ENCODE measurements around the gene CDC73.

Gene CDC73

DNA sequence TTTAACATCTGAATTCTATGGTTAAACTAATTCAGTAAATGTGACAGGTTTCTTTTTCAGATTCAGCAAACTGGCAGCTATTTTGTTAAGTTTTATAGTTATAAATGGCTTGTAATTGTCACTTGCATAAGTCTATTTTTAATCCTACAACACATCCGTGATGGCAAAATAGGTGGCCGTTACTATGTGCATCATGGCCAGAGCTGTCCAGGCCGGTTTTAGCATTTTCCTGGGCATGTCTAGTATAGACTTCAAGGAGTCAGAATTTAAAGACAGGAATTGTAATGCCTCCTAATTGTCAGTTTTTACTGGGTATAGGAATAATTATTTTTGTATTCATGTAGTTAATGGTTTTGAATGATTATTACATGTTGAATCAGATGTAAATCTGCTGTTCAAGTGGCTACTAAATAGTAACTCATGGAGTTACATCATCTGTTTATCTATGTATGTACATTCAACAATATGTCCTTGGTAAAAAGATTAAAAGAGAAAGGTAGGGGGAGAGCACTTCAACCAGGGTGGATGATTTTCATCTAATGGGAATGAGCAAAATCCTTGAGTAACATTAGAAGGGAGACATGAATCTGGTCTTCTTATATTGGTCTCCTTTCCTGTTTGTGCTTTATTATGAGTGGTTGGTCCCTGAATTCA is 67.7 kb downstream of the CDC73 start:
- H3K4me3 ChIP-seq (ENCODE audit: low read length): no peak overlapping the region
- H3K27ac ChIP-seq (ENCODE audit: low read depth, low read length): no peak overlapping the region
- no peaks in the 10 kb centered on the region for H3F3A ChIP-seq (ENCODE audit: control insufficient read depth, insufficient read depth)
- no peak overlapping the region for H3K4me2 ChIP-seq (ENCODE audit: low read length)
- peaks cover 9% of the 10 kb centered on the region for H3K4me1 ChIP-seq (ENCODE audit: control insufficient read depth, low read length)
- H4K20me1 ChIP-seq (ENCODE audit: control insufficient read depth, insufficient read depth, low read depth, low read length): no peaks in the 10 kb centered on the region
- no peaks in the 10 kb centered on the region for H3K9me2 ChIP-seq (replicated peaks; ENCODE audit: control insufficient read depth, low read length)
- H3K27me3 ChIP-seq (ENCODE audit: control insufficient read depth, low read length): no peaks in the 10 kb centered on the region
- H3K79me2 ChIP-seq (ENCODE audit: control insufficient read depth, low read length): peaks cover 67% of the 10 kb centered on the region
- TF ChIP-seq, protein P1, sequence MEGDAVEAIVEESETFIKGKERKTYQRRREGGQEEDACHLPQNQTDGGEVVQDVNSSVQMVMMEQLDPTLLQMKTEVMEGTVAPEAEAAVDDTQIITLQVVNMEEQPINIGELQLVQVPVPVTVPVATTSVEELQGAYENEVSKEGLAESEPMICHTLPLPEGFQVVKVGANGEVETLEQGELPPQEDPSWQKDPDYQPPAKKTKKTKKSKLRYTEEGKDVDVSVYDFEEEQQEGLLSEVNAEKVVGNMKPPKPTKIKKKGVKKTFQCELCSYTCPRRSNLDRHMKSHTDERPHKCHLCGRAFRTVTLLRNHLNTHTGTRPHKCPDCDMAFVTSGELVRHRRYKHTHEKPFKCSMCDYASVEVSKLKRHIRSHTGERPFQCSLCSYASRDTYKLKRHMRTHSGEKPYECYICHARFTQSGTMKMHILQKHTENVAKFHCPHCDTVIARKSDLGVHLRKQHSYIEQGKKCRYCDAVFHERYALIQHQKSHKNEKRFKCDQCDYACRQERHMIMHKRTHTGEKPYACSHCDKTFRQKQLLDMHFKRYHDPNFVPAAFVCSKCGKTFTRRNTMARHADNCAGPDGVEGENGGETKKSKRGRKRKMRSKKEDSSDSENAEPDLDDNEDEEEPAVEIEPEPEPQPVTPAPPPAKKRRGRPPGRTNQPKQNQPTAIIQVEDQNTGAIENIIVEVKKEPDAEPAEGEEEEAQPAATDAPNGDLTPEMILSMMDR (IDR thresholded peaks at IDR 0.05; ENCODE audit: low read depth, low read length, poor library complexity, severe bottlenecking): no peak
- no peak for TF ChIP-seq EZH2phosphoT487 (IDR thresholded peaks at IDR 0.05; ENCODE audit: borderline replicate concordance, low read length)
- H3K9me3 ChIP-seq (ENCODE audit: control insufficient read depth, insufficient read depth, low read length): peaks cover 8% of the 10 kb centered on the region
- peaks cover 29% of the 10 kb centered on the region for H3K36me3 ChIP-seq (ENCODE audit: control insufficient read depth, low read length)

DNA sequence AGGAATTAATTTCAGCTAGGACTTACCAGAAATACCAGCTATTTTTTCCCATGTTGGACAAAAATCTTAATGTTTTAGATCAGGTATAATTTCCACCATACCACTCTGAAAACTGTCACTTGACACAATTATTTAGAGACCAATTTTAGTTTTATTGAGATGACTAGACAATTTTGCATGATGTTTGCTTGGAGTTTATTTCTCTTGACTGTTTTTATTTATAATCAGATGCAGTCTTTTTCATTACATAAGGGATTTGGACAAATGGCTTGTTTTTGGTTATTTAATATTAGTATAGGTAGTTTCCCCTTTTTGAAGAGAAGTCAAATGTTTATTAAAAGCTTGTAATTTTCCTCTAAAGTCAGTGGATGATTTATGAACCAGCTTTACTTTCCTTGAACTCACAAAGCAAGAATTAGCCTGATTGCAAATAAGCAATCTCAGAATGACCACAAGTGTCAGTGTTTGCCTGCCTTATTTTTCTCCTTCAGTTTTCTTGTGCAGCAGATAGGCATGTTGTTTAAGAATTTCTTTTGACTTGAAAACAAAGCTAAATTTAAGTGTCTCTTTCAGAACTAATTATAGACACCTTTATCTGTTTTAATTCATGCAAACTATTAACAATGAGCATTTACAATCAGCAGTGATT is 68.4 kb downstream of the CDC73 start:
- H3K79me2 ChIP-seq (ENCODE audit: control insufficient read depth, low read length): peaks cover 62% of the 10 kb centered on the region

DNA sequence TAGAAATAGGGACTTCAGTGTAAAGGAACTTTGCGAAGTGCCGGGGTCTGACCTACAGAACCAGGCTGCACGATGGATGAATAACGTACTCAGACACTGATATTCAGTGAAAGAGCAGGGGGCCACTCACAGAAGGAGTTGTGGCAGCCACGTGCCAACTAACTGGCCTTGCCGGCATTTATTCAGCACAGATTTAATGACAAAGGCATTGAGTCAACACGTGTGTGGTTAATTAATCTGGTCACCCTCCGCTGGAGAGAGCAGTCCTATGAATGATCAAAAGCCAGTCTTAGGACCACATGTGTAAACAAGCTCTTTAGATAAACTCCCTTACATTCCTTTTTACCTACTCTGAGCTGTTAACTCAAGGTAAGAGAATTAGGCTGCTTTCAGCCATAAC is 70.8 kb downstream of the CDC73 start:
- peaks cover 54% of the 10 kb centered on the region for H3K79me2 ChIP-seq (ENCODE audit: control insufficient read depth, low read length)

More for the DNA sequence above, 68.4 kb downstream of the CDC73 start:
- peaks cover 8% of the 10 kb centered on the region for H3K9me3 ChIP-seq (ENCODE audit: control insufficient read depth, insufficient read depth, low read length)
- H3K4me2 ChIP-seq (ENCODE audit: low read length): no peak overlapping the region
- no peak overlapping the region for H3K27ac ChIP-seq (ENCODE audit: low read depth, low read length)
- no peaks in the 10 kb centered on the region for H3K27me3 ChIP-seq (ENCODE audit: control insufficient read depth, low read length)
- no peak overlapping the region for H3K4me3 ChIP-seq (ENCODE audit: low read length)
- H3F3A ChIP-seq (ENCODE audit: control insufficient read depth, insufficient read depth): no peaks in the 10 kb centered on the region
- no peaks in the 10 kb centered on the region for H4K20me1 ChIP-seq (ENCODE audit: control insufficient read depth, insufficient read depth, low read depth, low read length)
- no peaks in the 10 kb centered on the region for H3K9me2 ChIP-seq (replicated peaks; ENCODE audit: control insufficient read depth, low read length)
- H3K4me1 ChIP-seq (ENCODE audit: control insufficient read depth, low read length): peaks cover 9% of the 10 kb centered on the region
- TF ChIP-seq, protein P1 (IDR thresholded peaks at IDR 0.05; ENCODE audit: low read depth, low read length, poor library complexity, severe bottlenecking): no peak
- no peak for TF ChIP-seq EZH2phosphoT487 (IDR thresholded peaks at IDR 0.05; ENCODE audit: borderline replicate concordance, low read length)
- peaks cover 29% of the 10 kb centered on the region for H3K36me3 ChIP-seq (ENCODE audit: control insufficient read depth, low read length)

DNA sequence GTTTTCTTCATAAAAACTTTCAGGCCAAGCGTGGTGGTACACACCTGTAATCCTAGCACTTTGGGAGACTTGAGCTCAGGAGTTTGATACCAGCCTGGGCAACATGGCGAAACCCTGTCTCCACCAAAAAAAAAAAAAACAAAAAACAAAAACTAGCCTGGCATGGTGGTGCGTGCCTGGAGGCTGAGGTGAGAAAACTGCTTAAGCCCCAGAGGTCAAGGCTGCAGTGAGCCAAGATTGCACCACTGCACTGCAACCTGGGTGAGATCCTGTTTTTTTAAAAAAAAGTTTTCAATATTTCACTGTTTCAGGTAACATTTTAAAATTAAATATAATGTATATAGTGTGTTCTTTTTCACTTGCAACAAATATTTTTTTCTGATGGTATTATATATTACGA is 78.1 kb downstream of the CDC73 start:
- Histone ChIP-seq H3K9me2 (replicated peaks; ENCODE audit: control insufficient read depth, low read length) (no peaks in the 10 kb centered on the region), H3F3A (ENCODE audit: control insufficient read depth, insufficient read depth) (no peaks in the 10 kb centered on the region), H3K4me1 (ENCODE audit: control insufficient read depth, low read length) (no peaks in the 10 kb centered on the region), H3K4me2 (ENCODE audit: low read length) (no peak overlapping the region), H4K20me1 (ENCODE audit: control insufficient read depth, insufficient read depth, low read depth, low read length) (no peaks in the 10 kb centered on the region), H3K27me3 (ENCODE audit: control insufficient read depth, low read length) (no peaks in the 10 kb centered on the region), H3K79me2 (ENCODE audit: control insufficient read depth, low read length) (peaks cover 22% of the 10 kb centered on the region), H3K9me3 (ENCODE audit: control insufficient read depth, insufficient read depth, low read length) (no peaks in the 10 kb centered on the region), H3K27ac (ENCODE audit: low read depth, low read length) (no peak overlapping the region), H3K36me3 (ENCODE audit: control insufficient read depth, low read length) (peaks cover 8% of the 10 kb centered on the region), H3K4me3 (ENCODE audit: low read length) (no peak overlapping the region)
- no peak for TF ChIP-seq EZH2phosphoT487 (IDR thresholded peaks at IDR 0.05; ENCODE audit: borderline replicate concordance, low read length)
- TF ChIP-seq, protein P1 (IDR thresholded peaks at IDR 0.05; ENCODE audit: low read depth, low read length, poor library complexity, severe bottlenecking): no peak

More for the DNA sequence above, 70.8 kb downstream of the CDC73 start:
- Histone ChIP-seq H3K9me2 (replicated peaks; ENCODE audit: control insufficient read depth, low read length) (no peaks in the 10 kb centered on the region), H3F3A (ENCODE audit: control insufficient read depth, insufficient read depth) (no peaks in the 10 kb centered on the region), H4K20me1 (ENCODE audit: control insufficient read depth, insufficient read depth, low read depth, low read length) (no peaks in the 10 kb centered on the region), H3K9me3 (ENCODE audit: control insufficient read depth, insufficient read depth, low read length) (peaks cover 8% of the 10 kb centered on the region), H3K27me3 (ENCODE audit: control insufficient read depth, low read length) (no peaks in the 10 kb centered on the region), H3K4me3 (ENCODE audit: low read length) (no peak overlapping the region), H3K27ac (ENCODE audit: low read depth, low read length) (no peak overlapping the region), H3K4me1 (ENCODE audit: control insufficient read depth, low read length) (no peaks in the 10 kb centered on the region), H3K36me3 (ENCODE audit: control insufficient read depth, low read length) (peaks cover 29% of the 10 kb centered on the region), H3K4me2 (ENCODE audit: low read length) (no peak overlapping the region)
- TF ChIP-seq EZH2phosphoT487 (IDR thresholded peaks at IDR 0.05; ENCODE audit: borderline replicate concordance, low read length): no peak
